GM12873 (cell line): ENCODE measurements around the gene KIF18B.

Experiments used
- CTCF ChIP-seq: IDR thresholded peaks from 2 replicates; pipeline ENCODE4 v1.5.1; 2012; ENCODE audit warnings: low read depth, mild to moderate bottlenecking, moderate library complexity, low read length, control low read depth; ENCODE audit not compliant: insufficient read depth; ENCODE audit errors: missing control alignments

Gene KIF18B

GRCh38 chr17:44884941-44885340, 62.6 kb downstream of the KIF18B start:
- no peak for TF ChIP-seq CTCF

- no peak for TF ChIP-seq CTCF
Observed at GRCh38 chr17:44881145-44881544, 66.4 kb downstream of the KIF18B start.

GRCh38 chr17:44880062-44880461, 67.5 kb downstream of the KIF18B start:
- TF ChIP-seq CTCF = no peak

GRCh38 chr17:44879376-44879775, 68.2 kb downstream of the KIF18B start:
- no peak for TF ChIP-seq CTCF

GRCh38 chr17:44878627-44879221, 68.8 kb downstream of the KIF18B start:
- peak; percentile 58 for TF ChIP-seq CTCF

- TF ChIP-seq CTCF = no peak
Observed at GRCh38 chr17:44877121-44877520, 70.5 kb downstream of the KIF18B start.

- no peak for TF ChIP-seq CTCF
Observed at GRCh38 chr17:44875761-44876160, 71.8 kb downstream of the KIF18B start.
